ENCODE measurements around the gene SIRT6.

- TF ChIP-seq EZH2 (IDR thresholded peaks at IDR 0.05; ENCODE audit: low read length, unreplicated experiment): no peak
- no peak for TF ChIP-seq CTCF (conservative IDR thresholded peaks at IDR 0.05; ENCODE audit: low read depth, low read length)
These were observed 45.4 kb upstream of the SIRT6 start for GRCh38 chr19:4227771-4228170.

All from PC-3 (cell line).